NT2/D1 (cell line): ENCODE measurements around the gene SLC25A30.

ENCODE experiments used
- DNase-seq: peaks from one replicate; pipeline ENCODE4 v3.0.0-alpha.2; 2011; ENCODE audit warnings: low read depth, low spot score
- H3K27me3 ChIP-seq: 2 replicates; pipeline ENCODE4 v1.6.0; 2011; ENCODE audit warnings: mild to moderate bottlenecking; ENCODE audit not compliant: insufficient read length, insufficient read depth
- H3K36me3 ChIP-seq: 2 replicates; pipeline ENCODE4 v1.6.1; 2011; ENCODE audit warnings: mild to moderate bottlenecking, low read length, mixed read lengths; ENCODE audit not compliant: insufficient read depth, insufficient read length
- H3K4me1 ChIP-seq: 2 replicates; pipeline ENCODE4 v1.5.1; 2011; ENCODE audit not compliant: insufficient read depth, insufficient read length
- H3K4me3 ChIP-seq: 2 replicates; pipeline ENCODE4 v1.5.1; 2011; ENCODE audit warnings: low read depth; ENCODE audit not compliant: insufficient read length
- H3K9ac ChIP-seq: 2 replicates; pipeline ENCODE4 v1.6.0; 2011; ENCODE audit warnings: low read depth; ENCODE audit not compliant: insufficient read length
- H3K9me3 ChIP-seq: 2 replicates; pipeline ENCODE4 v1.5.1; 2011; ENCODE audit warnings: mild to moderate bottlenecking, low read length; ENCODE audit not compliant: insufficient read depth
- SUZ12 ChIP-seq: IDR thresholded peaks from 2 replicates; pipeline ENCODE4 v1.6.1; 2011; ENCODE audit not compliant: insufficient read length, insufficient read depth; ENCODE audit errors: extremely low read depth
- YY1 ChIP-seq: IDR thresholded peaks from 2 replicates; pipeline ENCODE4 v1.6.1; 2011; ENCODE audit not compliant: insufficient read length, insufficient read depth
- ZNF274 ChIP-seq: IDR thresholded peaks from 2 replicates; pipeline ENCODE4 v1.6.1; 2011; ENCODE audit warnings: mild to moderate bottlenecking, low read depth, low read length

The SLC25A30 gene

DNA sequence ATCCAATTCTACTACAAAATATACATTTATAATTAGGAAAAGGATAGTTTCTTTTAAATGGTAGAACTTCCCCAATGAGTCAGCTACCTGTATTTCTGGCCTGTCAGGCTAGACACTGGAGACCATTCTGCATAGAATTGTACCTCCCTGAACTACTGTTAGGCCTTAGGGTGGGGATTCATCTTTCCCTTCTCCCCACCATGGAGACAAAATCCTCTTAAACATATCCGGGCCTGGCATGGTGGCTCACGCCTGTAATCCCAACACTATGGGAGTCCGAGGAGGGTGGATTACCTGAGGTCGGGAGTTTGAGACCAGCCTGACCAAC, 52.7 kb downstream of the SLC25A30 start:
- Histone ChIP-seq H3K9me3 (no peaks in the 10 kb centered on the region), H3K36me3 (peaks cover 12% of the 10 kb centered on the region), H3K27me3 (no peaks in the 10 kb centered on the region), H3K4me1 (peaks cover 2% of the 10 kb centered on the region), H3K4me3 (no peak overlapping the region), H3K9ac (no peak overlapping the region)
- DNase-seq: no peak
- TF ChIP-seq YY1 (no peak), ZNF274 (no peak), SUZ12 (no peak)

DNA sequence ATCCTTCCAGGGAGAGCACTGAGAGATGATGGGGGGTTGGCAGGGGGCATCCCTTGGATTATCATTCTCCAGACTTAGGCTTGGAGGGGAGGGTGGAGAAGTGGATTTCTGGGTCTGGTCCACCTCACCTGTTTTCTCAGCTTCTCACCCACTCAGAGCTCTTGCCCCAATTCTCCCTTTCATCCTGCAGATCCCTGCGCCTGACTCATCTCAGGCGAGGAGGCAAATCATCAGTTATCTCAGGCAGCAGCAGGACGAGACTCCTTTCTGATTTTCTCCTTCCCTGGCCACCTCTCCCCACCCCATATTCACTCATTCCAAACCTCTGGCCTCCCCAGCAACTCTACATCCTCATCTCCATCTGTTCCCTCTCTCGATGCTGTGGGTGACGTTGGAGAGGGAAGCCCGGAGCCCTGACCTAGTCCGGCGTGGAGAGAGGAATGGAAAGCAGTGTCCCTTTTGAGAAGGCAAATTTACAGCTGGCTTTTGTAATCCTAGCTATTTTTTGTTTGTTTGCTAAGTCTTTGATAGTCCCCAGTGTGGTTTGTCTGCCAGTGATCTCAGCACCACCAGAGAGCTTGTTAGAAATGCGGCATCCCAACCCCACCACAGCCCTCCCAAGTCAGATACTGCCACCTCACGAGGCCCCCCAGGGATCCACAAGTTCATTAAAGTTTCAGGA, 53.2 kb downstream of the SLC25A30 start:
- DNase-seq: no peak
- peaks cover 2% of the 10 kb centered on the region for H3K4me1 ChIP-seq
- H3K9ac ChIP-seq: no peak overlapping the region
- peaks cover 13% of the 10 kb centered on the region for H3K36me3 ChIP-seq
- TF ChIP-seq SUZ12: no peak
- TF ChIP-seq ZNF274: no peak
- no peak for TF ChIP-seq YY1
- no peaks in the 10 kb centered on the region for H3K27me3 ChIP-seq
- H3K4me3 ChIP-seq: no peak overlapping the region
- no peaks in the 10 kb centered on the region for H3K9me3 ChIP-seq

DNA sequence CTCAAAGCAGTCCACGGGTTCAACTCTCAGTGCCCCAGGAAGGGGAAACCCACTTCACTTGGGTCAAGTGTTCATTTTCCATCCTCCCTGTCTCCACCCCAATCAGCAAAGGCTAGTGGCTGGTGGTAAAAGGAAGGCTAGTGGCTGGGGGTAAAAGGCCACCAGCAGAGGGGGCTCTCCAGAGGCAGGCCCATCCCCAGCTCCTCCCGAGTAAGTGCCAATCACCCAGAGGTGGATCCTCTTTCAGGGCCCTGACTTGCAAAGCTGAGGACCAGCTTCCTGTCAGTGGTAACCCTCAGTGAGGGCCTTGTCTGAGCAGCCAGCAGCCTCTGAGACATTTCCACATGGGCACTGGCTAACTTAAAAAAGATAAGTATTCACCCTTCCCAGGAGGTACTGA, 55.2 kb downstream of the SLC25A30 start:
- Histone ChIP-seq H3K36me3 (peaks cover 18% of the 10 kb centered on the region), H3K9me3 (no peaks in the 10 kb centered on the region), H3K27me3 (no peaks in the 10 kb centered on the region), H3K9ac (no peak overlapping the region), H3K4me3 (no peak overlapping the region), H3K4me1 (peaks cover 2% of the 10 kb centered on the region)
- peak; percentile 40 for DNase-seq
- TF ChIP-seq YY1 (no peak), ZNF274 (no peak), SUZ12 (no peak)

DNA sequence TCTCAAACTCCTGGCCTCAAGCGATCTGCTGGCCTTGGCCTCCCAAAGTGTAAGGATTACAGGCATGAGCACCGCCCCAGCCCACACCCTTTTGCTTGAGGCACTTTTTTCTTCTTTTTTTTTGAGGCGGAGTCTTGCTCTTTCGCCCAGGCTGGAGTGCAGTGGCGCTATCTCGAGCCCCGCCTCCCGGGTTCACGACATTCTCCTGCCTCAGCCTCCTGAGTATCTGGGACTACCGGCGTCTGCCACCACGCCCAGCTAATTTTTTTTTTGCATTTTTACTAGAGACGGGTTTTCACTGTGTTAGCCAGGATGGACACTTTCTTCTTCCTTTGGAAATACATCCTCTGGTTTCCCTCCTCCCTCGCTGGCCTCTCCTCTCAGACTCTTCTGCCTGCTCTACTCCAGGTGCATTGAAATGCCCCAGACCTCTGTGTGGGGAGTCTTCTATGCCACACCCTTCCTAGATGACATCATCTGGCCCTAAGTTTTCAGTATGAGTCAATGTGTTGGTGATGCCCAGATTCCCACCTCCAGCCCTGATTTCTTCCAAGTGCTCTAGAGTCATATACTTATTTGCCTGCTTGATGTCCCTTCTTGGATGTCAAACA, 56.5 kb downstream of the SLC25A30 start:
- DNase-seq: no peak
- Histone ChIP-seq H3K9me3 (no peaks in the 10 kb centered on the region), H3K4me3 (no peak overlapping the region), H3K4me1 (peaks cover 2% of the 10 kb centered on the region), H3K36me3 (peaks cover 25% of the 10 kb centered on the region), H3K9ac (no peak overlapping the region), H3K27me3 (no peaks in the 10 kb centered on the region)
- no peak for TF ChIP-seq ZNF274
- no peak for TF ChIP-seq SUZ12
- no peak for TF ChIP-seq YY1

DNA sequence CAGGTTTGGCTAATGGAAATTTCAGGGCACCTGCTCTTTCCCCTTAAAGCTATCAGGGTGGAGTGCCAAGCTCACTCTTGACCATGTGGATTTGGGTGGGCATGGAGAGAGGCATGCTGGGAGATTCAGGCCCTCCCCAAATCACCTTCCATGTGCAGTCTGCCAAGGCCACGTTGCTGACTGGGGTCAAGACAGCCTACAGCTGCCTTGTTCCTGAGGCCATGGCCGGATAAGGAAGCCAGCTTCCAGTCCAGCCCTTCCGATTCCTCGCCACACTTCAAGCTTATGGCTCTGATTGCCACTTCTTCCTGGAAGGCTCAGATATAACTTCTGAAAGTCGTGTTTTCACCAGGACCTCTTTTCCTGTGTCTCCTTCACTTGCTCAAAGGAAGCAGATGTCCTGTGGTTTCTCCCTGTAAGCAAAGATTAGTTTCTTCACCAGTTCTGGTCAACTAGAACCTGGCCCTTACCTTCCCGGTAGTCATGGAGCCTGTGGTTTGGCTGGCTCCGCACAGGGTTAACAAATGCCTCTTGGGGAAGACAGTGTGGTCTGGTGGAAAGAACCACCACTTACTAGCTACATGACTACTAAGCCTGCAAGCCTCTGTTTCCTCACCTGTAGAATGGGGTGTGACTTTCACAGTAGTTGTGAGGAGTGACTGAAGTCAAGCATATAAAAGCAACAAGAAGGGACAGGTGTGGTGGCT, 61.1 kb downstream of the SLC25A30 start:
- H3K4me3 ChIP-seq: no peak overlapping the region
- H3K9ac ChIP-seq: no peak overlapping the region
- TF ChIP-seq ZNF274 (no peak), YY1 (no peak), SUZ12 (no peak)
- DNase-seq: no peak
- no peaks in the 10 kb centered on the region for H3K4me1 ChIP-seq
- peaks cover 31% of the 10 kb centered on the region for H3K36me3 ChIP-seq
- H3K27me3 ChIP-seq: no peaks in the 10 kb centered on the region
- no peaks in the 10 kb centered on the region for H3K9me3 ChIP-seq

DNA sequence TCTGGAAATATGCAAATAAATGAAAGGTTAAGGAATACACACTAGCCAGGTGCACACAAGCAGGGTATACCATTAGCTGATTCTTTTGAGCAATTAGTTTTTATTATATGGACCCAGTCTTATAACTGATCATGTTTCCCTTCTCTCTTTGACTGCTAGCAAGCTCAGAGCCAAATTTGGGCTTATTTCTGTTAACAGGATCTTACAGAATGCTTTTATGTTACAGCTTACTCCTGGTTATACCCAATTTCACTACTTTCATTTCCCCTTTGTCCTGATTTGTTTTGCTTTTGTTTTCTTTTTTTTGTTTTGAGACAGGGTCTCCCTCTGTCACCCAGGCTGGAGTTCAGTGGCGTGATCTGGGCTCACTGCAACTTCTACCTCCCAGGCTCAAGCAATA, 64.3 kb downstream of the SLC25A30 start:
- H3K9me3 ChIP-seq: no peaks in the 10 kb centered on the region
- H3K9ac ChIP-seq: no peak overlapping the region
- no peak overlapping the region for H3K4me3 ChIP-seq
- H3K36me3 ChIP-seq: peaks cover 32% of the 10 kb centered on the region
- no peaks in the 10 kb centered on the region for H3K27me3 ChIP-seq
- TF ChIP-seq ZNF274 (no peak), YY1 (no peak), SUZ12 (no peak)
- DNase-seq: no peak
- no peaks in the 10 kb centered on the region for H3K4me1 ChIP-seq

DNA sequence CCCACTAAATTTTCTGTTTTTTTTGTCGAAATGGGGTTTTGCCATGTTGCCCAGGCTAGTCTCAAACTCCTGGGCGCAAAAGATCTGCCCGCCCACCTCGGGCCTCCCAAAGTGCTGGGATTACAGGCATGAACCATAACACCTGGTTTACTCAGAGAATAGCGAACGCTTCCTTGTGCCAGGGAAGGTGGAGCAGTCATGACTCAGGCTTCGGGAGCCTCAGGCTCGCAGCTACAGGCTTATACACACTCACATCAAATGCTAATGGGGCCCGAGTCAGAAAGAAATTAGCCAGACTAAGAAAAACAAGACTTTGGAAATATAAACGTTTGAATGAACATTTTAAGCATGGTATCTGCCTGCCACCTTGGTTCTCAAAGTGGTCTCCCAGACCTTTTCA, 66.1 kb downstream of the SLC25A30 start:
- TF ChIP-seq ZNF274 (no peak), SUZ12 (no peak), YY1 (no peak)
- no peak overlapping the region for H3K9ac ChIP-seq
- no peaks in the 10 kb centered on the region for H3K27me3 ChIP-seq
- H3K36me3 ChIP-seq: peaks cover 36% of the 10 kb centered on the region
- no peak overlapping the region for H3K4me3 ChIP-seq
- no peaks in the 10 kb centered on the region for H3K9me3 ChIP-seq
- DNase-seq: no peak
- H3K4me1 ChIP-seq: no peaks in the 10 kb centered on the region
